Measurements from ENCODE around the gene FGG.

DNA sequence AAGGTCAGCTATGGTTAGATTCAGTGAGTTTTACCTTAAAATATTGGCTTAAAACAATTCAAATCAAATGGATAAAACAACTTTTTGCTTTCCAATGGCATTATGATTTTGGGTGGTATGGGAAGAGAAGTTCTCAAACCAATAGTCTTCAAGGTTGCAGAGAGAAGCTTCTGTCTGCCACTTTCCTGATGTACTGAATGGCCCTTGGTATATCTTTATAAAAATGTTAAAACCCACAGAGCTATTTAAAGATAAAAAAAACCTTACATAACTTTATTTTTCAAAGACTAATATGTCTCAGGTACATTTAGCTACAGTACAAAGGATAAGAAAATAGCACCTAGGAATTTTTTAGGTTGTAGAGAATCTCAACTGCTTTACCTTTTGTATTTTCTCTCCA is 28.8 kb downstream of the FGG start:
- TF ChIP-seq CTCF (IDR thresholded peaks at IDR 0.05) (no peak), POLR2A (IDR thresholded peaks at IDR 0.05) (no peak)

All from suprapubic skin (tissue), 3 donors.